GM18873 (cell line): ENCODE measurements around the gene CEP128.

Experiments used
- ATAC-seq: cut with Tn5 transposase; IDR thresholded peaks from one replicate; pipeline ENCODE4 v1.9.1; 2021; ENCODE audit warnings: mild to moderate bottlenecking, moderate library complexity, moderate number of reproducible peaks; ENCODE audit not compliant: unreplicated experiment, low FRiP score

Gene CEP128

DNA sequence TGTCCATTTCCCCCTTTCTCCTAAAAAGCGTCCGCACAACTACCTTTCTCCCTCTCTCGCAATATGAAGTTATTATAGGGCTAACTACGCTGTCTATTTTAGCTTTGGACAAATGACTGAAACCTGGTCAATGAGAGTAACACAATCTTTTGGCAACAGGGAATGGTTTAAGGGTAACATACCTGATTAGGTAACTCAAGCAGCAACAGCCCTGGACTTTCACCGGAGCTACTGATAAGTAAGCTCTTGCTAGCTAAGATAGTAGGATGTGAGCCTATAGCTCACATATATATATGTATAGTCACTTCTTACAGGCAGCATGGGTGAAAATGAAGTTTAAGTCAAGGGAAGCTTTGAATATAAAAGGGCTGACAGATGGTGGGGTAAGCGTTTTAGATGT lies 313.0 kb downstream of the CEP128 start:
- no peak for ATAC-seq

DNA sequence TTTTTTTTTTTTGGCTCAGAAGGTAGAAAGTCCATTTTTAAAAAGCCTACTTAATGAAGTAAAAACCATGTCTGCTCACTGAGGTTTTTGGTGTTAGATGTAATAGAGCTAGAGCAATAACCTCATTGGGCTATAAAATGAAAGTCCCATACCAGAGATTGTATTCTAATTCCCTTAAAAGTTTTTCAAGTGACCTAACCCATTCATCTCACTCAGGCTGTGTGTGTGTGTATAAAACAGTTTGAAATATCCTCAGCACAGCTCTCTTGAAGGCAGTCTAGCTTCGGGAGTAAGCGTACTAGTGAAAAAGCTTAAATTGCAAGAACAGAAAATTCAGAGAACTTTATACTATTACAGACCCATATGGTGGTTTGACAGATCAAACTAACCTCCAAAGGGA lies 313.8 kb downstream of the CEP128 start:
- no peak for ATAC-seq

DNA sequence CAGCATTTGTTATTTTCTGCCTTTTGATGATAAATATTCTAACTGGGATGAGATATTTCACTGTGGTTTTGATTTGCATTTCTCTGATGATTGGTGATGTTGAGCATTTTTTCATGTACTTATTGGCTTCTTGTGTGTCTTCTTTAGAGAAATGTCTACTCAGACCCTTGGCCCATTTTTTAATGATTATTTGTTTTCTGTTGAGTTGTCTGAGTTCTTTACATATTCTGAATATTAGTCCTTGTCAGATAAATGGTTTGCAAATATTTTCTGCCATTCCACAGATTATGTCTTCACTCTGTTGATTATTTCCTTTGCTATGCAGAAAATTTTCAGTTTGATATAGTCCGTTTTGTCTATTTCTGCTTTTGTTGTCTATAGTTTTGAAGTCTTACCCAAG lies 317.0 kb downstream of the CEP128 start:
- ATAC-seq: no peak

DNA sequence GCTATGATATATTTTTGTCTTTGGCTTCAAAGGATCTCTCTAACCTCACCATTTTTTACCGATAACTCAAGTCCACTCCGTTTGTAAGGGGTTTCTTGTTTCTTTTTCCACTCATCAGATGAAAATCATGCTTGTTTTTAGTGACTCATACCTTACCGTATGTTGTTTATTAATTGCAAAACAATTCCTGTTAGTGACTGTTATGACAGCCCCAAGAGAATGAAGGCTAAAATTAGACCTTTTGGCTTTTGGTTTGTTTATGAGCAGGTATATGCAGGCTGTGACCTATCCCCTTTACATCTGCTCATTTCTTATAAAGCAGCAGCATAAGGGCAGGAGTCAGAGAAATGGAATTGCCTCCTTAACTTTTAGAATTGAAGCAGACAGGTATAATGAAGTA lies 319.8 kb downstream of the CEP128 start:
- no peak for ATAC-seq

DNA sequence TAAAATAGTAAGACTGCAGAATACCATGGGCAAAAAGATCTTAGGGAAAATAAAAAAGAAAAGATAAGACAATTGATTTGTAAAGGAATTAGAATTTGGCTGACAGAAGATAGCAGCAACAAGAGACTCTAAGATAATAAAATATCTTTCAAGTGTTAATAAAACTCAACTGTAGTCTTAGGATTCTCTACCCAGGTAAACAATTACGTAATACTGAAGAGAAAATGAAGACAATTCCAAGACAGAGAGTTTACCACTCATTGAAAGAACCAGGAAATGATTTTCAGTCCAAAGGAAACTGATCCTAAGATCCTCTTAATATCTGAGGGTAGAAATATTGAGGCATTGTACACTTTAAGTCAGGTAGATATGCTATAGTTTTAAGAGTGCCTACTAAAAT lies 321.1 kb downstream of the CEP128 start:
- ATAC-seq: no peak

DNA sequence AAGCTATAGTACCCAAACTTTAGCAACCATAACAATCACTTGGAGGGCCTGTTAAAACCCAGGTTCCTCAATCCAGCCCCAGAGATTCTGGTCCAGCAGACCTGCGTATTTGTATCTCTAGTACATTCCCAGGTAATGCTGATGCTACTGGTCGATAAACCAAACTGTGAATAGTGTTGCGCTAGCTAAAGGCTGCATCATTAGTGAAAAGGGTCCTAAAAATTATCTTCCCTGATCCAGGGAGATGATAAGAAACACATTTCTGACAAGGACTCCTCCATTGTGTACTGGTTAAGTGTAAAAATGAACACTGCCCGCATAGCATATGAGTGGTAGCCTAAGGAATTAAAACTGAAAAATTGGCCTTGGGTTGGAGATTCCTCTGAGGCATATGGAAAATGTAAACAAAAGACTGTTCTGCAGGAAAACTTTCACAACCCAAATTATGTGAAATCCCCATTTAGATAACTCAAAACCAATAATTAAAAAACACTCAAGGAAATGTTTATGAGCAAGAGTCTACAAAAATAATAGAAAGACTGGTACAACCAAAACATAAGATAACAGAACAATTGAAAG lies 322.7 kb downstream of the CEP128 start:
- no peak for ATAC-seq

DNA sequence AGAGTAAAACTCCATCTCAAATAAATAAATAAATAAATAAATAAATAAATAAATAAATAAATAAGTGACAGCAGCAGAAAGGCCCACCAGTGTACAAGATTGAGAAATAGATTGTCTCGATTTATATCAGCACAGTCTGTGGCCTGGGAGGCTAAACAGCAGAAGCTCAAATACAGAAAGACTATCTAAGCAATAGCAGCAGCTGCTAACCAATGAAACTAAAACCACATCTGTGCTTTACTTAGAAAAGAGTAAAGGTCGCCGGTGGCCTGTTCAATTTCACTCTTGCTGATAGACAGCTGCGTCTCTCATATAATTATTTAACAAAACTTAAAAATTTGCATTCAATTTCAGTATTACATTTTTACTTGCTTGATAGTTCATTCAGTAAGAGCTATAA lies 325.7 kb downstream of the CEP128 start:
- peak; percentile 84 for ATAC-seq

DNA sequence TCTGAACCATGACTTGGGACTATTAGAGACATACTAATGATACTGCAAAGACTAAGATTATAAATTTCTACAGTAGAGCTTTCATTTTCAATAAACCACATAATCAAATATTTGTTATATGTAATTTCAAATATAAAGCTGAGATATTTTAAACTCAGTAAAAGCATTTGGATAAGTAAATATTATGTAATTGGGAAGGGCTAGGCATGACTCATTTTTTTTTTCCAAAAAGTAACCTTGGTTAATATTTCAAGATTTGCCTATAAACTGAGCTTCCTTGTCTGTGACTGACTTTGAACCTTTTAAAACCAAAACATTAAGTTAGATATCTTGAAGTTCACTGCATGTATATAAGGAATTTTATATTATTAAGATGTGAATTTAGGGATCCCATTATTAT lies 332.5 kb downstream of the CEP128 start:
- no peak for ATAC-seq

DNA sequence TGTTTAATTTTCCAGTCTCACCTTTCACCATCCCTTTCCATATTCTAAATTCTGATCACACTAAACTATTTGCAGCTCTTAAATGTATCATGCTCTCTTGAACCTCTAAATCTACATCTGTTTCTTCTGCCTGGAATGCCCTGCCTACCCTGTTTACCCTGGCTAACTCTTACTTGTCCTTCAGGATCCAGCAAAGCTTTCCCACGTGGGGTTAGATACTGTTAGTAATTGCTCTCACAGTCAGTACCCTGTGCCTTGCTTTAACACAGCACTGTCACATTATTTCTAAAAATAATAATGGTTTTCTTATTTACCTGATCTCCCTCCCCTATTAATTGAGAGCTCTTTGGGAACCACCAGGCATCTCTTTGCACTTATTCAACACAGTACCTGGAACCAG lies 333.0 kb downstream of the CEP128 start:
- ATAC-seq: no peak

DNA sequence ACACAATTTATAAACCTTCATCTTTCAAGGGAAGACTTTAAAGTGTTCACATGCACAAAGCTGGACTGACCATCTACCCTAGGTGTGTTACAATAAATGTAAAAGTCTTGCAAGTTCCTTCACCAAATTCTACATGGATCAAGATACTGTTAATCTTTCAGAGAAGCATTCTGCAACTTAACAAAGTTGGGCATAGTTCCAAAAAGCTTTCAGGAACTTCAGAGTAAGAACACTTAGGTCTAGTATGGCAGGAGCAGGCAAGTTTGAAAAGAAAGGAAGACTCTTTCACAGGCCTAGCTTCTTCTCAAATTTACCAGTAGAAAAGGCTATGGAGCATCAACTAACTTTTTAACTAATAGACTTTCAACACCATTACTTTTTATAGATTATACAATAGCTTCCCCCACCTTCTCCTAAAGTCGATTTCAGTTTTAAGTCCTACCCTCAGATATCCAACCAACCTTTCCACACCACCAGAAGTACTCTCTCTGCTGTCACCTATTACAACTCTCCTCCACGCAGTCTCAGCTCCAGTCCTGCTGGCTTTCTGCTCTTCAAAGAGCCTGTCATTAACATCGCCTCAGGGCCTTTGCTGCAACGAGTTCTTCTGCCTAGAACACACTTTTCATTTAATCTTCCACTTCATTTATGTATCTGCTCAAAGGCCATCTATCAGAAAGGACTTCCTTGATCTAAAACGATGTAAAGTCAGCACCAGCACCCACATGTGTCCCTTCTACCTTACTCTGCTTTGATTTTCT lies 333.9 kb downstream of the CEP128 start:
- ATAC-seq: no peak

DNA sequence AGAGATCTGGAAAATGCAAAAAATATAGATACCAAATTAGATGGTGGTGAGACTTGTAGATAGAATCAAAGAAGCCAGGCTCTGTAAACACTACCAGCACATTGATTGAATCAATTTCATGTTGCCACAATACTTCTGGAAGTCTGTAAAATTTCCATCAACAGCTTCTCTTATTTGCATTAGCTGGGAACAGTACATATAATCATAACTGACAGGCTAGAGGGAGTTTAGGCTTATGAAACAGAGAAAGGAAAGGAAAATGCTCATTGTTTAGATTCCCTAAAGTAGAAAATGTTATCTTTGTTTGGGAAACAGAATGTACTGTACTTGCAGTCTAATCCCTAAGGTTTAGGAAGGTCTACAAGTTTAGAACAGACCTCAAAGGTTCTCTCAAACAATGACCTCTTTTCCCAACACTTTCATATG lies 335.2 kb downstream of the CEP128 start:
- ATAC-seq: no peak

DNA sequence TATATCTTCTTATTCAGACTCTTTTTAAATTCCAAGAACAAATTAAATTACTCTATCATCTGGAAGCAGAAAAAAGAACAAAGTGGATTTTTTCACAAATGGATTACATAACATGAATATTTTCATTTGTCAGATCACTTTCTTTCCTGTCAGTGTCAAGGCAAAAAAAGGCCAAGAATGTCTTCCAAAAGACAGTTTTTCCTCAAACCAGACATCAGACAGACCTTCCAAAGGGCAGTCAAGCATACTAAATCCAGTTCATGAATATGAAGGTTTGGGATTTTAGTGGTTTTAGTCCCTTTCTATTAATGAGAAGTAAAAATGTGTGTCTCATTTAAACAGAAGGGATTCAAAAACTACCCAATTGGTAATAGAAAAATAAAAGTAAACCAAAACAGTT lies 336.0 kb downstream of the CEP128 start:
- ATAC-seq: no peak

DNA sequence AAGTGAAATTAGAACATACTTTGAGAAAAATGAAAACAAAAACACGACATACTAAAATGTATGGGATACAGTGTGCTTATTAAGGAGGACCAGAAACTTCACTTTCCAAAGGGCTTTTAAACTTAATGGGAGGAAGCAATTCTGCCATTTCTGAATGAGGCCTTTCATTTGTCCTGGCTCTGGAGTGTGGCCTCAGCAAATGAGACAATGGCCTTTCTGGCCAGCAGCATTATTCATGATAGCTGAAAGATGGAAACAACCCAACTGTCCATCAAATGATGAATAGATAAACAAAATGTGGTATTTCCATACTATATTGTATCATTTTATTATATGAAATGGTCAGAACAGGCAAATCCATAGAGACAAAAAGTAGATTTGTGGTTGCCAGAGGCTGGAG lies 338.6 kb downstream of the CEP128 start:
- ATAC-seq: no peak

DNA sequence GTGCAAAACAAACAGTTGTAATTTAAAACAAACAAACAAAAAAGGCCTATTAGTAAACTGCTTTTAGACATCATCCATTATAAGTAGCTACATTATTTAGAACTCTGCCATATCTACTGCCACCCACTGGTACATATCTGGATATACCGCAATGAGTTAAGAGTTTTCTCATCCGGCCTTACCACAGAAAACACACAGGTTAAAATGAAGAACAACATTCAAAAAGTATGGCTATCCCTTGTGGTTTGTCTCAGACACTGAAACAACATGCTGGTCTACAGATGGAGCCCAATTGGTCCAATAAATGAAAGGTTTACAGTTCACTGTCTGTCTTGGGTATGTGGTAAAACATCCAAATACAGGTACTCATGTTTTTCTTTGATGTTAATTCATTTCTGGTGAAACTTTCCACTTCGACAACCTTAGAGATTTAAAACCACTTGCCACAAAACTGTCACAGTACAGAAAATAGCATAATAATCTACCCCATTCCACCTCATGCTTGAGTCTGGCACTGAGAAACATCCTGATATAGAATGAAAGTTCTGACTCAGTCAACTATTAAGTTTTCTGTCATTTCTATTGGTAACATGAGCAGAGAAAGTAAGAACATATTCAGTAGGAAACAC lies 354.3 kb downstream of the CEP128 start:
- peak; percentile 96 for ATAC-seq

DNA sequence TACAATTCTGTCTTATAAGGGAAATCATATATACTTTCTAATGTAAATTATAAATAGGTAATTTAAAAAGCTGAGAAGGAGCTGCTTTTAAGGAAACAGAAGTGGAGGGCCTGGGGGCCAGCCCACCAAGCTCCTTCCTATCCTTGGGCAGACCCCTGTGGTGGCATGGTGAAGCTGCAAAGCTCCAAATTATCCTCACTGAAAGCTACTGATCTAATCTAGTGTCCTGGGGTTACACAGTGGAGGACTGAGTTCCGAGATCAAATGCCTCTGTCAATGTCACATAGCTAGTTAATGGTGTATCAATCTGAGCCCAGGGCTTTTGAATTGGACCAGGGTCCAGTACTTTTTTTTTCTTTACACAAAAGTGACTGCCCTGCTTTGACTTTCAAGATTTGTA lies 355.4 kb downstream of the CEP128 start:
- no peak for ATAC-seq

DNA sequence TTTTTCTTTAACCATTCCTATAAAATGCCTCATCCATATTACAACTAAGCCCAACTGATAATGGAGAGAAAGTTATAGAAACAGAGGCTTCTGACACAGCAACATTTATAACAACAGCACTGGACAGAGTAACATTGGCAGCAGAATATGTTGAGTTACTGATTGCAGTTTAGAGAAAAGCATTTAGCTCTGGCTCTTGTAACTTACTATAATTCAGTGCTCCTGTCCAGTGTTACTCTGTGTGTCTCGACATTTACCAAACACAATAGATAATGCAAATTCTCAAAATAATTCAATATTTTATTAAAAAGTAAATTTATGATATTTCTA lies 356.1 kb downstream of the CEP128 start:
- ATAC-seq: no peak

DNA sequence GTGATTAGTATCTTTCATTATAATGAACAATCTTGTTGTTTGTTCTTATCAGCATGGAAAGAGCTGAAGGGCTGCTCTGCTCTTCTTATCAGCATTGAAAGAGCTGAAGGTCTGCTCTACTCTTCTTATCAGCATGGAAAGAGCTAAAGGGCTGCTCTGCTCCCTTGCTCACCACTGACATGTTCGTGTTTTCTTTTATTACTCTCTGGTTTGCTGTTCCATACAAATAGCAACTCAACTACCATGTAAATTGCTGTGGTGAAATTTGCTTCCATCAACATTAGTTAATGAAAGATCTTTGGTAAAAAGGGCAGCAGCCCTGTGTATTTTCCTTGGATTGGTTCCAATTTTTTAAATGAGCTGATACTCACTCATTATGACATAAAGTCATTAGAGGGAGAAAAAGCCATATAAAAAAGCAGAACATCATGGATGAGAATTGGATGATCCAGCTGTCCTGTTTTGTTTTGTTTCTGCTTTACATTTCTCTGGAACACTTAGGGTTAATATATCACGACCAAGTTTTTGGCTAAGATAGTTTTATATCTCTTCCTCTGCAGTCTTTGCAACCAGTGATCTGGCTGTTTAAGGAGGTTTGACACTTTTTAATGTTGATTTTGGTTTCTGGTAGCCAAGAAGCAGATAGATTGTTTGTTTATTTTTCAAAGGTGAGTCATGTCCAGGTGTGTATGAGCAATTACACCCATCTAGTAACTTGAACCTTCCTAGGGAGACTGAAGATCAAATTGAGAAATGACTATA lies 356.6 kb downstream of the CEP128 start:
- ATAC-seq: no peak

DNA sequence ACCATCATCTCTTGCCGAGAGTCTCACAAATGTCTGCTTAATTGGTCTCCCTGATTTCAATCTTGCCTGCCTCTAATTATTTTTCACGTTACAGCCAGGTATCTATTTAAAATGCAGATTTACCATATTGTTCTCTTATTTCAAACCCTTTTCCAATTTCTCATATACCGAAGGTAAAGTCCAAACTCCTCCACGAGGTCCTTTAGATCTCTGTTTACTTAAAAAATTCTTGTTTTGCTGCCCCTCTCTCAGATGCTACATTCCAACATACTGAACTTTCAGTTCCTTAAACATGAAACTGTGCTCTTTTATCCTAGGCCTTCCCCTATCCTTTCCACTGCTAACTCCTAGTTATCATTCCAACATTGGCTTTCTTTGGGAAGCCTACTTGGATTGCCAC lies 363.9 kb downstream of the CEP128 start:
- ATAC-seq: no peak

DNA sequence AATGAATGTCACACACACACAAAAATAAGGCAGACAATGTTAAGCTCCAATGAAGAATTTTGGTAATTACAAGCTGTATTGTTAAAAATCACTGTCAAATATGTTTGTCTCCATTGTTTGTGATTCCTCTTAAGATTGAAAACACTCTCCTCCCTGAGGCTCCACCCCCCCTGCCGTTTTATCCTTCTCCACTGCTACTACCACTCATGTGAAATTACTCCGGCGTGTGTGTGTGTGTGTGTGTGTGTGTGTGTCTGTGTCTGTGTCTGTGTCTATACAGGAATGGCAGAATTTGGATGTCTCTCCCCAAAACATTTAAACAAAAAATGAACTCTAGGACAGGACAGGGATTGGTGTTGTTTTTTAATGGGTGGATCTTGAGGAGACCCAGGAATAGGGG lies 365.1 kb downstream of the CEP128 start:
- no peak for ATAC-seq

DNA sequence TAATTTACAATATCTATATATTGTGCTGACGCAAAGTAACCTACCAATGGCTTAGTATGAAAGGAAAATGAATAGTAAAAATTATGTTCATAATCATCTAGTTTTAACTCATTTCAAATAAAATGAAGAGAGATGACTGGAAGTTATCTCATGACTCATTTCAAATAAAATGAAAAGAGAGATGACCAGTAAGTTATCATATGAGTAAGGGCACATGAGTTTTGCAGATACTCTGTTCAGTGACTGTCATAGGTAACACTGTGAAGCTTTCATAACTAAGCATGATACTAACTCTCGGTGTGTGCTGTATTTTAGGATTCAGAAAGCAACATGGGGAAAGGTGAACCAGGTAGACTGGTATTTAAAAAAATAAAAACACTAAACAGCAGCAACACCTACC lies 365.8 kb downstream of the CEP128 start:
- no peak for ATAC-seq

DNA sequence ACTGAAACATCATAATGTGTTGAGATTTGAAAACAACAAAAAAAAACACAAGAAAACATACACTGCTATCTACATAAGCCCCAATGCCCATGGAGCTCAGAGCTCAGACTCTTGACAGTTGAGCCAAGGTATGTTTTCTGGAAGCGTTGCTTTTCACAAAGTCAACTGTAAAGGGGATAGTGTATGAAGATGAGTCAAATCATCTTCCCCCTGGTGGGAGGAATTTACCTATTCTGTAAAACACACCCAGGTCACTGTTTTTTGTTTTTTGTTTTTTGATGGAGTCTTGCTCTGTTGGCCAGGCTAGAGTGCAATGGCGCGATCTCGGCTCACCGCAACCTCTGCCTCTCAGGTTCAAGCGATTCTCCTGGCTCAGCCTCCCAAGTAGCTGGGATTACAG lies 368.9 kb downstream of the CEP128 start:
- ATAC-seq: no peak

DNA sequence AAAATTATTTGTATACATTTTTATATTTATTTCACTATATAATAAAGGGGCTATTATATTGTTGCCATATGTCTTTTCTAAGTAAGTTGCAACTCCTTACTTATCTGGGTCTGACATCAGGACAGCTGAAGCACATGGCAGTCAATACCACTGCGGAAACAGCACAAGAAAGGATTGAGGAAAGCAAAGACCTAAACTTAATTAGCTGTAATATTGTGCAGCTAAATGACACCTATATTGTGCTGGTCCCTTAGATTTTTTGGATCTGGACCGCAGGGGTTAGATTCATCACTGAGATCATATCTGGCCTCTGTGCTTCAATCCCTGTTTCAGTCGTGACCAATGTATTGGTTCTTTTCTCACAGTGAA lies 370.6 kb downstream of the CEP128 start:
- ATAC-seq: no peak
